ENCODE data around the gene EEPD1. TPM values are rescaled to one million over a fixed set of nuclear protein-coding genes. Genes with fewer than 3 reads are reported as not detected.

The EEPD1 gene
- total RNA-seq, 1 donor: 9.0 TPM

GRCh38 chr7:36312064-36312914, 159.2 kb downstream of the EEPD1 start:
- Histone ChIP-seq H3K27me3 (ENCODE audit: insufficient read depth, low read length) (peaks cover 5% of the 10 kb centered on the region), H3K4me2 (ENCODE audit: insufficient read depth, low read length) (no peak overlapping the region), H3K4me1 (ENCODE audit: insufficient read depth, low read length) (no peaks in the 10 kb centered on the region), H3K36me3 (ENCODE audit: insufficient read depth, low read length) (no peaks in the 10 kb centered on the region), H3K9me3 (ENCODE audit: low read depth, low read length) (no peaks in the 10 kb centered on the region), H2AFZ (ENCODE audit: low read length) (no peak overlapping the region), H3K4me3 (ENCODE audit: insufficient read depth, low read length) (no peak overlapping the region), H4K20me1 (ENCODE audit: insufficient read depth, low read length) (no peaks in the 10 kb centered on the region), H3K79me2 (ENCODE audit: insufficient read depth, low read length) (no peaks in the 10 kb centered on the region), H3K27ac (ENCODE audit: low read depth, low read length) (no peak overlapping the region)
- TF ChIP-seq CTCF (IDR thresholded peaks at IDR 0.05; ENCODE audit: extremely low read depth, low read depth, low read length): no peak
- DNase-seq (ENCODE audit: insufficient read length, low spot score, missing footprints): no peak

- H3K4me2 ChIP-seq (ENCODE audit: insufficient read depth, low read length): no peak overlapping the region
- no peaks in the 10 kb centered on the region for H3K9me3 ChIP-seq (ENCODE audit: low read depth, low read length)
- DNase-seq (ENCODE audit: insufficient read length, low spot score, missing footprints): peak; percentile 83
- no peaks in the 10 kb centered on the region for H3K79me2 ChIP-seq (ENCODE audit: insufficient read depth, low read length)
- peaks cover 5% of the 10 kb centered on the region for H3K27me3 ChIP-seq (ENCODE audit: insufficient read depth, low read length)
- no peak overlapping the region for H2AFZ ChIP-seq (ENCODE audit: low read length)
- no peaks in the 10 kb centered on the region for H3K4me1 ChIP-seq (ENCODE audit: insufficient read depth, low read length)
- no peak overlapping the region for H3K4me3 ChIP-seq (ENCODE audit: insufficient read depth, low read length)
- no peaks in the 10 kb centered on the region for H3K36me3 ChIP-seq (ENCODE audit: insufficient read depth, low read length)
- no peak for TF ChIP-seq CTCF (IDR thresholded peaks at IDR 0.05; ENCODE audit: extremely low read depth, low read depth, low read length)
- H3K27ac ChIP-seq (ENCODE audit: low read depth, low read length): no peak overlapping the region
- H4K20me1 ChIP-seq (ENCODE audit: insufficient read depth, low read length): no peaks in the 10 kb centered on the region
These were observed 159.9 kb downstream of the EEPD1 start for GRCh38 chr7:36312915-36313334.

DNA sequence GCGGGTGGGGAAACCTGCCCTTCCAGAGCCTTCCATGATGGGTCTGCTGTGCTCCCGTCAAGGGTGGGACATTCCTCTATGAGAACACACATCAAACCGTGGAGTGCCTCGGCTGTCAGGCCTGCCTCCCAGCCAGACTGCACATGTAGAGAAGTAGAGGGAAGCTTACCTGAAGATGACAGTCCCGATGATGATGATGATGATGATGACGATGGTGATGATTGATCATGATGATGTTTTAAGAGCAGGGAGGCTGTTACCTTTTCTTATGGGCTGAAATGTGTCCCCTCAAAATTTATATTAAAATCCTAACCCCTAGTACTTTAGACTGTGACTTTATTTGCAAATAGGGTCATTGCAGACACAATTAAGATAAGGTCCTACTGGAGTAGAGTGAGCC, 160.6 kb downstream of the EEPD1 start:
- Histone ChIP-seq H3K27ac (ENCODE audit: low read depth, low read length) (no peak overlapping the region), H3K4me1 (ENCODE audit: insufficient read depth, low read length) (no peaks in the 10 kb centered on the region), H3K4me2 (ENCODE audit: insufficient read depth, low read length) (no peak overlapping the region), H3K9me3 (ENCODE audit: low read depth, low read length) (no peaks in the 10 kb centered on the region), H4K20me1 (ENCODE audit: insufficient read depth, low read length) (no peaks in the 10 kb centered on the region), H3K27me3 (ENCODE audit: insufficient read depth, low read length) (peaks cover 5% of the 10 kb centered on the region), H2AFZ (ENCODE audit: low read length) (no peak overlapping the region), H3K79me2 (ENCODE audit: insufficient read depth, low read length) (no peaks in the 10 kb centered on the region), H3K36me3 (ENCODE audit: insufficient read depth, low read length) (no peaks in the 10 kb centered on the region), H3K4me3 (ENCODE audit: insufficient read depth, low read length) (no peak overlapping the region)
- no peak for DNase-seq (ENCODE audit: insufficient read length, low spot score, missing footprints)
- TF ChIP-seq CTCF (IDR thresholded peaks at IDR 0.05; ENCODE audit: extremely low read depth, low read depth, low read length): no peak

GRCh38 chr7:36314491-36314890, 161.4 kb downstream of the EEPD1 start:
- peaks cover 5% of the 10 kb centered on the region for H3K27me3 ChIP-seq (ENCODE audit: insufficient read depth, low read length)

More at GRCh38 chr7:36314491-36314890, 161.4 kb downstream of the EEPD1 start:
- no peaks in the 10 kb centered on the region for H3K9me3 ChIP-seq (ENCODE audit: low read depth, low read length)
- no peak overlapping the region for H3K4me2 ChIP-seq (ENCODE audit: insufficient read depth, low read length)
- no peaks in the 10 kb centered on the region for H3K36me3 ChIP-seq (ENCODE audit: insufficient read depth, low read length)
- no peak for TF ChIP-seq CTCF (IDR thresholded peaks at IDR 0.05; ENCODE audit: extremely low read depth, low read depth, low read length)
- no peaks in the 10 kb centered on the region for H4K20me1 ChIP-seq (ENCODE audit: insufficient read depth, low read length)
- H3K27ac ChIP-seq (ENCODE audit: low read depth, low read length): no peak overlapping the region
- no peaks in the 10 kb centered on the region for H3K79me2 ChIP-seq (ENCODE audit: insufficient read depth, low read length)
- H2AFZ ChIP-seq (ENCODE audit: low read length): no peak overlapping the region
- H3K4me1 ChIP-seq (ENCODE audit: insufficient read depth, low read length): no peaks in the 10 kb centered on the region
- DNase-seq (ENCODE audit: insufficient read length, low spot score, missing footprints): no peak
- no peak overlapping the region for H3K4me3 ChIP-seq (ENCODE audit: insufficient read depth, low read length)
